ENCODE results near the gene RNF39.

DNA sequence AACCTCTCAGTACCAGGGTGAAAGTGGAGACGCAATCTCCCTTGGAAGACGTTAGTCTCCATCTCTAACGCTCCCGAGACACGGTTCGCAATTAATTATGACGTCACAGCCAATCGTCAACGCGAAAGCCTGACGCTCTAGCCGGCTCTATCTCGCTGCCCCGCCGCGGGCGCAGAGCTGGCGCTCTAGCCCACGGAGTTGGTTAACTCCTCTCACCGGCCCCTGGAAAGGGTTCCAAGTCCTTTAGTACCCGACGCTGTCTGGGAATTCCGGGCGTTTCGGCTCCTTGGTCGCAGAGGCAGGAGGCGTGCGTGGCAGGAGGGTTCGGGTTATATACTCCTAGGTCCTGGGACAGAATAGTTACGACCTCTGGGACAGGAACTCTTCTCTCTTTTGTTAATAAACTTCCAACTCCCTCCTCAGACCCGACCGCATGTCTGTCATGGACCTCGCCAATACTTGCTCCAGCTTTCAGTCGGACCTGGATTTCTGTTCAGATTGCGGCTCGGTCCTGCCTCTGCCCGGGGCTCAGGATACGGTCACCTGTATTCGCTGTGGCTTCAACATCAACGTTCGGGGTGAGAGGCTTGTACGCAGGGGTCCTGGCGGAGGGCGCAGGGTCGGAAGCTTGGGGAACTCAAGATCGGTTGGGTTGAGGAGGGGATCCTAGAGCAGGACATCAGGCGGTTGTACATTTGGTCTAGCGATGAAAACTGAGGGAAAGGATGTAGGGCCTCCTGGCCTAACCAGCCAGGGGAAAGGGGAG, 14.3 kb downstream of the RNF39 start, which contains the start of gene POLR1H:
- TF ChIP-seq, protein P1, sequence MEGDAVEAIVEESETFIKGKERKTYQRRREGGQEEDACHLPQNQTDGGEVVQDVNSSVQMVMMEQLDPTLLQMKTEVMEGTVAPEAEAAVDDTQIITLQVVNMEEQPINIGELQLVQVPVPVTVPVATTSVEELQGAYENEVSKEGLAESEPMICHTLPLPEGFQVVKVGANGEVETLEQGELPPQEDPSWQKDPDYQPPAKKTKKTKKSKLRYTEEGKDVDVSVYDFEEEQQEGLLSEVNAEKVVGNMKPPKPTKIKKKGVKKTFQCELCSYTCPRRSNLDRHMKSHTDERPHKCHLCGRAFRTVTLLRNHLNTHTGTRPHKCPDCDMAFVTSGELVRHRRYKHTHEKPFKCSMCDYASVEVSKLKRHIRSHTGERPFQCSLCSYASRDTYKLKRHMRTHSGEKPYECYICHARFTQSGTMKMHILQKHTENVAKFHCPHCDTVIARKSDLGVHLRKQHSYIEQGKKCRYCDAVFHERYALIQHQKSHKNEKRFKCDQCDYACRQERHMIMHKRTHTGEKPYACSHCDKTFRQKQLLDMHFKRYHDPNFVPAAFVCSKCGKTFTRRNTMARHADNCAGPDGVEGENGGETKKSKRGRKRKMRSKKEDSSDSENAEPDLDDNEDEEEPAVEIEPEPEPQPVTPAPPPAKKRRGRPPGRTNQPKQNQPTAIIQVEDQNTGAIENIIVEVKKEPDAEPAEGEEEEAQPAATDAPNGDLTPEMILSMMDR (IDR thresholded peaks at IDR 0.05; ENCODE audit: low read length): no peak
- TF ChIP-seq EZH2 (IDR thresholded peaks at IDR 0.05; ENCODE audit: borderline replicate concordance, low read length): no peak

Measured in OCI-LY1 (cell line).